ENCODE measurements around the gene CYP2S1.

The CYP2S1 gene

DNA sequence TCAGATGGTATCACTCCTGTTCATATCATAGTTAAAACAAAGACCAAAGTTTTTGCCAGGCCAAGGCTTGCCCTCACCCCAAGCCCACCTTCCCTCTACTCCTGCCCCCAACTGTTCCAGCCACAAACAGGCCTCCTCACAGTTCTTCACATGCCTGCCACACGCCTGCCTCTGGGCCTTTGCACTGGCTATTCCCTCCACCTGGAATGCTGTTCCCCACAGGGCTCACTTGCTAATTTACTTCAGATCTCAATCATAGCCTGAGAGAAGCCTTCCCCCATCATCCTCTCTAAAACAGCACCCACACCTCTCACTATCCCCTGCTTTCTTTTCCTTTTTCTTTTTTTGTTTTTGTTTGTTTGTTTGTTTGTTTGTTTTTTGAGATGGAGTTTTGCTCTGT lies 21.1 kb downstream of the CYP2S1 start:
- no peak for DNase-seq (ENCODE audit: low spot score)
- in situ Hi-C loops (cut with MboI; ENCODE audit: low pct_unique_long_range_greater_than_20kb, low sequenced_read_pairs, unreplicated experiment) = no loop called here
- TF ChIP-seq, protein P1, sequence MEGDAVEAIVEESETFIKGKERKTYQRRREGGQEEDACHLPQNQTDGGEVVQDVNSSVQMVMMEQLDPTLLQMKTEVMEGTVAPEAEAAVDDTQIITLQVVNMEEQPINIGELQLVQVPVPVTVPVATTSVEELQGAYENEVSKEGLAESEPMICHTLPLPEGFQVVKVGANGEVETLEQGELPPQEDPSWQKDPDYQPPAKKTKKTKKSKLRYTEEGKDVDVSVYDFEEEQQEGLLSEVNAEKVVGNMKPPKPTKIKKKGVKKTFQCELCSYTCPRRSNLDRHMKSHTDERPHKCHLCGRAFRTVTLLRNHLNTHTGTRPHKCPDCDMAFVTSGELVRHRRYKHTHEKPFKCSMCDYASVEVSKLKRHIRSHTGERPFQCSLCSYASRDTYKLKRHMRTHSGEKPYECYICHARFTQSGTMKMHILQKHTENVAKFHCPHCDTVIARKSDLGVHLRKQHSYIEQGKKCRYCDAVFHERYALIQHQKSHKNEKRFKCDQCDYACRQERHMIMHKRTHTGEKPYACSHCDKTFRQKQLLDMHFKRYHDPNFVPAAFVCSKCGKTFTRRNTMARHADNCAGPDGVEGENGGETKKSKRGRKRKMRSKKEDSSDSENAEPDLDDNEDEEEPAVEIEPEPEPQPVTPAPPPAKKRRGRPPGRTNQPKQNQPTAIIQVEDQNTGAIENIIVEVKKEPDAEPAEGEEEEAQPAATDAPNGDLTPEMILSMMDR (IDR thresholded peaks at IDR 0.05; ENCODE audit: extremely low read depth, insufficient read depth, missing control alignments) = no peak

DNA sequence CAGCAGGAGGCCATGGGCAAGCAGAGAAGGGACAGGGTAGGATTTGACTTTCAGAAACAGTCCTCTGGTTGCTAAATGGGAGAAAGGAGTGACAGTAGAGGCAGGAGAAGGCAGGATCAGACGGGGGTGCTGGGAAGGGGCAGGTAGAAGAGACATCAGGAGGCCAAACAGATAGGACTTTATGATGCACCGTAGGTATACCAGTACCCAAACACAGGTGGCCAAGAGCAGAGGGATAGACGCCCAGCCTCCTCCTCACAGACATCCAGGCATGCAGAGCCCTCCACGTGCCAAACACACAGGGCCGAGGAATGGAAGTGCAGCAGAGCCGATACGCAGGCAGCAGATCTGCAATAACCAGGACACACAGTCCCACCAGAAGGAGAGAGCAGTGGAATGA lies 24.7 kb downstream of the CYP2S1 start:
- TF ChIP-seq, protein P1 (IDR thresholded peaks at IDR 0.05; ENCODE audit: extremely low read depth, insufficient read depth, missing control alignments) = no peak
- DNase-seq (ENCODE audit: low spot score) = no peak
- in situ Hi-C loops (cut with MboI; ENCODE audit: low pct_unique_long_range_greater_than_20kb, low sequenced_read_pairs, unreplicated experiment) = no loop called here

DNA sequence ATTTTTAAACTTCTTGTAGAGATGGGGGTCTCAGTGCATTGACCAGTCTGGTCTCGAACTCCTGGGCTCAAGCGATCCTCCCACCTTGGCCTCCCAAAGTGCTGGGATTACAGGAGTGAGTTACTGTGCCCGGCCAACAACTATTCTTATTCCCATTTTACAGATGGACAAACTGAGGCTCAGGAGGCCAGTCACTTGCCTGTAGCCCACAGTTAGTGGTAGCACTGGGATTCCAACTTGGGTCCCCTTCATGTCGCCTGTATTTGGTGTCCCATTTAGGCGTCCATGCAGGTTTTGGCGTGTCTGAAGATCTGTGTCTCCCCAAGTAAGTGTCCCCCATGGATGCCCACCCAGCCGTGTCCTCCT lies 25.2 kb downstream of the CYP2S1 start:
- DNase-seq (ENCODE audit: low spot score) = no peak

DNA sequence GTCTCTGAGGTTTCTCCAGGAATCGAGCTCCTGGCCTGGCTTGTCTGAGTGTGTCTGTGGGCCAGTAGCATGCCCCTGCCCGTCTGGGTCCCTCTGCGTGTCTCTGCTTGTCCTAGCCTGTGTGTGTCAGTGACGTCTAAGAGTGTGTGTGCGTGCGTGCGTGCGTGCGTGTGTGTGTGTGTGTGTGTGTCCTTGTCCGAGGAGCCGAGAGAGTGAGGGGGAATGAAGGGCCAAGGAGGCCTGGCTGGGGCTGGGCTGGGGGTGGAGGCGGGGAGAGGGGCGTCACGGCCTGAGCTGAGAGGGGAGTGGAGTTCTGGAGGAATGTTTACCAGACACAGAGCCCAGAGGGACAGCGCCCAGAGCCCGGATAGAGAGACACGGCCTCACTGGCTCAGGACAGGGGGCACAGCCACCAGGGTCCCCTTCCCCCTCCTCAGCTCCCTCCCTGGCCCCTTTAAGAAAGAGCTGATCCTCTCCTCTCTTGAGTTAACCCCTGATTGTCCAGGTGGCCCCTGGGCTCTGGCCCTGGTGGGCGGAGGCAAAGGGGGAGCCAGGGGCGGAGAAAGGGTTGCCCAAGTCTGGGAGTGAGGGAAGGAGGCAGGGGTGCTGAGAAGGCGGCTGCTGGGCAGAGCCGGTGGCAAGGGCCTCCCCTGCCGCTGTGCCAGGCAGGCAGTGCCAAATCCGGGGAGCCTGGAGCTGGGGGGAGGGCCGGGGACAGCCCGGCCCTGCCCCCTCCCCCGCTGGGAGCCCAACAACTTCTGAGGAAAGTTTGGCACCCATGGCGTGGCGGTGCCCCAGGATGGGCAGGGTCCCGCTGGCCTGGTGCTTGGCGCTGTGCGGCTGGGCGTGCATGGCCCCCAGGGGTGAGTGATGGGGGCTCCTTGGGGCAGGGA lies 25.8 kb downstream of the CYP2S1 start, which contains the start of gene AXL:
TSS of gene AXL (plus strand) at position 609 of the 893 bp plus-strand sequence. CDS start at position 779, 170 bp downstream.
- TF ChIP-seq, protein P1 (IDR thresholded peaks at IDR 0.05; ENCODE audit: extremely low read depth, insufficient read depth, missing control alignments) = no peak
- DNase-seq (ENCODE audit: low spot score) = no peak
- in situ Hi-C loops (cut with MboI; ENCODE audit: low pct_unique_long_range_greater_than_20kb, low sequenced_read_pairs, unreplicated experiment) = no loop called here

More for the DNA sequence above, 25.2 kb downstream of the CYP2S1 start:
- TF ChIP-seq, protein P1 (IDR thresholded peaks at IDR 0.05; ENCODE audit: extremely low read depth, insufficient read depth, missing control alignments) = no peak
- in situ Hi-C loops (cut with MboI; ENCODE audit: low pct_unique_long_range_greater_than_20kb, low sequenced_read_pairs, unreplicated experiment) = no loop called here

DNA sequence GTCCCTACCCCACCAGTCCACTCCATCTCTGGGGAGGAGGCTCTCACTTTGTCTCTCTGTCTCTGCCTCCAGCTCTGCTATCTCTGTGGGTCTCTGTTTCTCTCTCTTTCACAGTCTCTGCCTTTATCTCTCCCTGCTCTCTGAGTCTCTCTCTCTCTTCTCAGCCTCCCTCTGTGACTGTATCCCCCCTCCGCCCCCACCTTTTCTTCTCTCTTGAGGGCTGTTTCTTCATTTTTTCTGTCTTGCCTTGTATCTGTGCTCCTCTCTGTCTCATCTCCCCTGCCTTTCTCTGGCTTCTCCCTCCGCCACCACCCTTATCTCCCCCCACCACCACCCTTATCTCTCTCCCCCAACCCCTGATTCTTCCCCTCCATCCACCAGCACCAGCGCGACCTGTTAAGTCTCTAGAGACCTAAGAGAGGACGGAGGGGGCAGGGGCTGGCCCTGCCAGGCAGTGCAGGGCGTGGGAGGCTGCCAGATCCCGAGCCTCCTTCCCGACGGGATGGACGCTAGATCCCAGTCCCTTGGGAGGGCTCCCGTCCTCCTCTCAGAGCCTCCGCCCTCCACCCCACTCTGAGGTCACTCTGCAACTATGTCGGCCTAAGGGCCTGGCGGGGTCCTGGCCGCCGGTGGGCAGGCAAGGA lies 27.0 kb downstream of the CYP2S1 start:
- TF ChIP-seq, protein P1 (IDR thresholded peaks at IDR 0.05; ENCODE audit: extremely low read depth, insufficient read depth, missing control alignments) = no peak
- no peak for DNase-seq (ENCODE audit: low spot score)
- in situ Hi-C loops (cut with MboI; ENCODE audit: low pct_unique_long_range_greater_than_20kb, low sequenced_read_pairs, unreplicated experiment) = no loop called here

DNA sequence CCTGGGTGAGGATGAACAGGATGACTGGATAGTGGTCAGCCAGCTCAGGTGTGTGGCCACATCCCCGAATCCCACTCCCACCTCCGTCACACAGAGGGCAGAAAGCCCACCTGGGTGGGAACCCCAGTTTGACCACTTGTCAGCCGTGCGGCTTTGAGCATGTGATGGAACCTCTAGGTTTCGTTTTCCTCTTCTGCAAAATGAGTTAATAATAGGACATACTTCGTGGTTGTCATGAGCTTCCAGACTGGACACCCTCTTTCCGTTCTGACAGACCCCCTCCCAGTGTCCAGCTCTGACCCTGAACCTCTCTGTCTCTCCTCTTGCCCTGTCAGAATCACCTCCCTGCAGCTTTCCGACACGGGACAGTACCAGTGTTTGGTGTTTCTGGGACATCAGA lies 27.8 kb downstream of the CYP2S1 start:
- in situ Hi-C loops (cut with MboI; ENCODE audit: low pct_unique_long_range_greater_than_20kb, low sequenced_read_pairs, unreplicated experiment) = no loop called here
- TF ChIP-seq, protein P1 (IDR thresholded peaks at IDR 0.05; ENCODE audit: extremely low read depth, insufficient read depth, missing control alignments) = no peak

More for the DNA sequence above, 27.8 kb downstream of the CYP2S1 start:
- DNase-seq (ENCODE audit: low spot score) = no peak

Data from GM13977 (cell line).